Transverse colon (tissue), 4 donors: Measurements from ENCODE around the gene MSL3. TPM values are rescaled to one million over a fixed set of nuclear protein-coding genes. Genes with fewer than 3 reads are reported as not detected.

Source experiments
- DNase-seq: peaks from one replicate; pipeline ENCODE4 v3.0.0-alpha.2; 2019
- H3K27ac ChIP-seq, 4 donors: fragments of 200-600 bp; sonication (generic); 2 replicates each; pipeline ENCODE4 v1.5.1; 2016 to 2018; ENCODE audit warnings: inconsistent platforms in 4 of 4
- H3K27me3 ChIP-seq: fragments of 200-600 bp; sonication (generic); 2 replicates; pipeline ENCODE4 v1.5.1; 2017; ENCODE audit warnings: inconsistent platforms
- H3K36me3 ChIP-seq, 4 donors: fragments of 200-600 bp; sonication (generic); 2 replicates each; pipeline ENCODE4 v1.5.1; 2017 to 2019; ENCODE audit warnings: inconsistent platforms in 4 of 4
- H3K4me1 ChIP-seq, 4 donors: fragments of 200-600 bp; sonication (generic); 2 replicates each; pipeline ENCODE4 v1.5.1; 2017 to 2020; ENCODE audit warnings: inconsistent platforms in 4 of 4
- H3K4me3 ChIP-seq, 4 donors: fragments of 200-600 bp; sonication (generic); 1 replicate in 1 of 4; 2 replicates in 3 of 4; pipeline versions ENCODE4 v1.5.1 to v1.6.1; 2017 to 2019; ENCODE audit warnings: inconsistent platforms in 4 of 4
- H3K9me3 ChIP-seq, 2 donors: fragments of 200-600 bp; sonication (generic); 2 replicates each; pipeline ENCODE4 v1.5.1; 2017 to 2019; ENCODE audit warnings: inconsistent platforms in 2 of 2
- CTCF ChIP-seq, 5 experiments: fragments of 200-600 bp in 3 of 5; fragments of 450-650 bp in 2 of 5; sonication (generic) in 3 of 5; IDR thresholded peaks; 1 replicate in 2 of 5; 2 replicates in 3 of 5; pipeline ENCODE4 v1.5.1; 2016 to 2017; ENCODE audit warnings: antibody characterized with exemption in 5 of 5, inconsistent platforms in 3 of 5, mild to moderate bottlenecking in 2 of 5, moderate library complexity in 1 of 5
- EP300 ChIP-seq: sonication (generic); formaldehyde crosslinking; IDR thresholded peaks from one replicate; pipeline ENCODE4 v1.6.1; 2017; ENCODE audit warnings: antibody characterized with exemption, low read depth
- POLR2A ChIP-seq: fragments of 450-650 bp; IDR thresholded peaks from one replicate; pipeline ENCODE4 v1.6.1; 2016; ENCODE audit warnings: antibody characterized with exemption, mild to moderate bottlenecking, moderate library complexity
- POLR2AphosphoS5 ChIP-seq, 3 donors: sonication (generic); formaldehyde crosslinking; IDR thresholded peaks; one replicate each; pipeline ENCODE4 v1.6.1; 2016; ENCODE audit warnings: antibody characterized with exemption in 3 of 3
- WGBS, 2 donors: methylation state at CpG; one replicate each; pipeline ENCODE4 v1.1.5; 2018; ENCODE audit warnings: low coverage in 1 of 2; 5-methylcytosine and 5-hydroxymethylcytosine counted together
- in situ Hi-C, 4 donors: fragments of 200-750 bp; cut with MboI; loops; one replicate each; pipeline versions ENCODE4 v1.15.0 to v1.15.1; 2017; ENCODE audit warnings: low sequenced_read_pairs in 3 of 4, low pct_ligation_motif_present in 1 of 4, low pct_unique_long_range_greater_than_20kb in 1 of 4
- intact Hi-C: fragments of 100-400 bp; cut with DNase I; formaldehyde crosslinking; loops from one replicate; pipeline ENCODE4 v1.15.1; 2023; ENCODE audit warnings: low total_unique reads
- total RNA-seq, 4 donors: library from RNA; depleted of rRNA; stranded (reverse); fragments of >200 nt; gene quantifications; one replicate each; pipeline ENCODE4 v1.1.0, GENCODE V29; 2016

Gene MSL3
- total RNA-seq, 4 donors from 2014 or later, result 11.9 to 37.8 (median 25.9) TPM

DNA sequence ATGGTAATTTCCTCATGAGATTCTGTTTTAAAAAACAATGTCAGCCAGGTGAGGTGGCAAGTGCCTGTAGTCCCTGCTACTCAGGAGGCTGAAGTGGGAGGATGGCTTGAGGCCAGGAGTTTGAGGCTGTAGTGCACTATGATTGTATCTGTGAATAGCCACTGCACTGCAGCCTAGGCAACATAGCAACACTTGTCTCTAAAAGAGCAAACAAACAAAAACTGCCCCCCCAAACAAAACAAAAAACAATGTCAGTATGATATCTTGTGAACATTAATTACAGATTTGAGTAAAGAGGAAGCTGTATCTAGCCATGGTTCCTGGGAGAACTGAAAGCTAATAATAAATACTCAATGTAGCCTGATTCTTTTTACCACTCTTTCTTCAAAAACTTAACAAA is 6.8 kb upstream of the MSL3 start:
- DNase-seq, result no peak
- Histone ChIP-seq H3K4me1 (no peaks in the 10 kb centered on the region), H3K27ac (no peak overlapping the region), H3K27me3 (no peaks in the 10 kb centered on the region), H3K9me3 (no peaks in the 10 kb centered on the region), H3K4me3 (no peak overlapping the region), H3K36me3 (no peaks in the 10 kb centered on the region)
- intact Hi-C loops, result loop anchor here (10.0 kb wide), 1 partner anchor 216 kb away; no protein-coding TSS in a partner anchor
- in situ Hi-C loops, result loop anchor here (25.0 kb wide), 2 partner anchors 214 to 614 kb away; no protein-coding TSS in a partner anchor
- no peak for TF ChIP-seq POLR2AphosphoS5 (IDR thresholded peaks at IDR 0.05)

- Histone ChIP-seq H3K4me1 (peaks cover 0 to 3% (median 0%) of the 10 kb centered on the region in 4 donors), H3K27me3 (no peaks in the 10 kb centered on the region), H3K36me3 (no peaks in the 10 kb centered on the region), H3K27ac (no peak overlapping the region), H3K4me3 (no peak overlapping the region), H3K9me3 (no peaks in the 10 kb centered on the region)
- in situ Hi-C loops, result loop anchor here (25.0 kb wide), 2 partner anchors 216 to 616 kb away; no protein-coding TSS in a partner anchor
- TF ChIP-seq EP300, result no peak
- TF ChIP-seq CTCF (IDR thresholded peaks at IDR 0.05), result no peak
- no peak for TF ChIP-seq POLR2AphosphoS5 (IDR thresholded peaks at IDR 0.05)
- no peak for TF ChIP-seq POLR2A
- intact Hi-C loops, result loop anchor here (10.0 kb wide), 1 partner anchor 219 kb away; no protein-coding TSS in a partner anchor
- DNase-seq, result no peak
- 95% methylated on average over 2 of the region's 2 CpGs; no CpG with 5 or more reads in 1 of the 2 donors for WGBS, 2 donors
Measured at GRCh38 chrX:11753668-11754067, 4.4 kb upstream of the MSL3 start.

DNA sequence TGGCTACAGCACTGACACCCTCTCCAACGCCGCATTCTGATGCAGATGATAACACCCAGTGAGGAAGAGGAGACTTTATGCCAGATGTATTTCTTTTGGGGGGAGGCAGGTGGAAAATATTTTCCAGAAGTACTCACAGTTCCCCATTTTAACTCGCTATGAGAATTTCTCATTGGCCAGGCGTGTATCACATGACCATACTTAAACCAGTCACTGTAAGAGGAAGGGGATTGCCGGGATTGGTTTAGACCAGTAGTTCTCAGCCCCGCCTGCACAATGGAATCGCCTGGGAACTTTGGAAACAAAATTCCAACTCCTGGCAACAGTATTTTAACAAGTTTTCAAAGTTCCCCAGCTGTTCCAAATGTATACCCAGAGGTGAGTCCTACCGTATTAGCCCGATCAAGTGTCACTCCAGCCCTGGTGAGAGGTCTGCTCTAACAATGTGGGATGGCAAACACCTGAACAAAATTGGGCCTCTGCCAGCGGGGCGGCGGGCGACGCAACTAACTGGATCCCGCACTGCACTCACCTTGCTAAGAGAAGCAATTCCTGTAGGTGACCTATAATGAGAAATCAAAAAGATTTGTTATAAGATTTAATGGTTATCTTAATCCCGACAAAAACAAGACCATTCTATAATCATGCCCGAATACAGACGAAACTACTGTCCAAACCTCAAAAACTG is 2.9 kb upstream of the MSL3 start:
- no peak for TF ChIP-seq EP300
- TF ChIP-seq CTCF (IDR thresholded peaks at IDR 0.05), result no peak
- TF ChIP-seq POLR2A, result no peak
- TF ChIP-seq POLR2AphosphoS5 (IDR thresholded peaks at IDR 0.05), result no peak
- Histone ChIP-seq H3K36me3 (no peaks in the 10 kb centered on the region), H3K27ac (no peak overlapping the region), H3K4me1 (peaks cover 0 to 4% (median 0%) of the 10 kb centered on the region in 4 donors), H3K4me3 (no peak overlapping the region), H3K27me3 (no peaks in the 10 kb centered on the region), H3K9me3 (no peaks in the 10 kb centered on the region)
- intact Hi-C loops (loop anchor here (10.0 kb wide), 1 partner anchor 220 kb away; no protein-coding TSS in a partner anchor), in situ Hi-C loops (loop anchor here (25.0 kb wide), 2 partner anchors 218 to 618 kb away; no protein-coding TSS in a partner anchor)
- 90 to 100% methylated on average over 1 to 18 of the region's 18 CpGs for WGBS, 2 donors
- DNase-seq, result no peak

DNA sequence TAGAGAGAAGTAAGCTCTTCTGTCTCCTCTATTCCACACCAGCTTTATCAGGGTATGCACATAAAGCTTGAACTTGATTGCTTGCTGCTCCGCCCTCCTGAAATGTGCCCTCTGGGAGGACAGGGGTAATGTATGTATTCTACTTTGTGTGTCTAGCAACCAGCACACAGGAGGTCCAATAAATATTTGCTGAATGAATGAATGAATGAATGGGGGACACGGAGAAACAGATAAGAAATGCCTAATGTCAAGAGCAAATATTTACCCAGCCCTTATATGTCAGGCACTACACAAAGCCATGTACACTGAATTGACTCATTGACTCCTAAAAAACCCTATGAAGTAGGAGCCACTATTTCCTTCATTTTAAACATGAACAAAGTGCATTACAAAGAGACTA is 2.3 kb upstream of the MSL3 start:
- in situ Hi-C loops (loop anchor here (25.0 kb wide), 2 partner anchors 218 to 618 kb away; no protein-coding TSS in a partner anchor), intact Hi-C loops (loop anchor here (10.0 kb wide), 1 partner anchor 221 kb away; no protein-coding TSS in a partner anchor)
- WGBS, 2 donors, result 50% methylated on average over 2 of the region's 2 CpGs; no CpG with 5 or more reads in 1 of the 2 donors
- Histone ChIP-seq H3K27ac (no peak overlapping the region), H3K9me3 (no peaks in the 10 kb centered on the region), H3K4me1 (peaks cover 0 to 7% (median 0%) of the 10 kb centered on the region in 4 donors), H3K27me3 (no peaks in the 10 kb centered on the region), H3K36me3 (no peaks in the 10 kb centered on the region), H3K4me3 (no peak overlapping the region)
- TF ChIP-seq POLR2AphosphoS5 (IDR thresholded peaks at IDR 0.05), result no peak
- DNase-seq, result no peak
